Activated naive CD8-positive, alpha-beta T cell treated with anti-CD3 and anti-CD28 coated beads for 36 hours (primary cell): ENCODE data around the gene CCNT1. TPM values are rescaled to one million over a fixed set of nuclear protein-coding genes. Genes with fewer than 3 reads are reported as not detected.
"Not testable (repeated sequence)": the region's sequence is repeated elsewhere in the genome, so short reads cannot be mapped to it uniquely, and the experiment has no call there.

Experiments used
- DNase-seq: peaks from one replicate; pipeline ENCODE4 v3.0.0; 2021
- H3K27ac Mint-ChIP-seq: one replicate; pipeline ENCODE4 v1.8.0; 2022; ENCODE audit warnings: mild to moderate bottlenecking, moderate library complexity, mixed read lengths
- H3K27me3 Mint-ChIP-seq: one replicate; pipeline ENCODE4 v1.8.0; 2022; ENCODE audit warnings: mild to moderate bottlenecking, mixed read lengths
- H3K36me3 Mint-ChIP-seq: one replicate; pipeline ENCODE4 v1.8.0; 2021; ENCODE audit warnings: mild to moderate bottlenecking, mixed read lengths
- H3K4me1 Mint-ChIP-seq: one replicate; pipeline ENCODE4 v1.8.0; 2021; ENCODE audit warnings: mixed read lengths
- H3K4me3 Mint-ChIP-seq: one replicate; pipeline ENCODE4 v1.8.0; 2022; ENCODE audit warnings: mild to moderate bottlenecking, moderate library complexity, mixed read lengths
- H3K9me3 Mint-ChIP-seq: one replicate; pipeline ENCODE4 v1.8.0; 2022; ENCODE audit warnings: mixed read lengths
- total RNA-seq, 2 experiments: library from RNA; stranded (reverse); gene quantifications; one replicate each; pipeline ENCODE4 v1.2.3, GENCODE V29; 2021

CCNT1 gene
- total RNA-seq, 2 experiments from 2014 or later, result 62.0 to 65.5 TPM

GRCh38 chr12:48682533-48682905, 34.0 kb downstream of the CCNT1 start:
- H3K27me3 Mint-ChIP-seq, DNase-seq, H3K9me3 Mint-ChIP-seq: not testable (repeated sequence)
- H3K4me1 Mint-ChIP-seq, result peaks cover 32% of the 10 kb centered on the region
- H3K36me3 Mint-ChIP-seq, result peaks cover 37% of the 10 kb centered on the region
- H3K27ac Mint-ChIP-seq, result peak overlapping the region; percentile 95
- H3K4me3 Mint-ChIP-seq, result peak overlapping the region; percentile 98

GRCh38 chr12:48681710-48682532, 34.6 kb downstream of the CCNT1 start, which contains the start of gene KANSL2:
KANSL2 (minus strand) TSS chr12:48682238; CDS start chr12:48681632, 606 bp downstream.
- H3K36me3 Mint-ChIP-seq, result peaks cover 42% of the 10 kb centered on the region
- no peaks in the 10 kb centered on the region for H3K27me3 Mint-ChIP-seq
- H3K4me1 Mint-ChIP-seq, result peaks cover 34% of the 10 kb centered on the region
- H3K27ac Mint-ChIP-seq, result peak within 1 kb of the TSS; percentile 95
- peak; percentile 98 for DNase-seq
- H3K9me3 Mint-ChIP-seq, result no peaks in the 10 kb centered on the region
- H3K4me3 Mint-ChIP-seq, result peak within 1 kb of the TSS; percentile 98

- H3K9me3 Mint-ChIP-seq, result no peaks in the 10 kb centered on the region
- peaks cover 36% of the 10 kb centered on the region for H3K4me1 Mint-ChIP-seq
- H3K36me3 Mint-ChIP-seq, result peaks cover 44% of the 10 kb centered on the region
- DNase-seq, result no peak
- H3K27me3 Mint-ChIP-seq, result no peaks in the 10 kb centered on the region
- peak overlapping the region; percentile 95 for H3K27ac Mint-ChIP-seq
- H3K4me3 Mint-ChIP-seq, result peak overlapping the region; percentile 98
Observed at GRCh38 chr12:48681399-48681709, 35.2 kb downstream of the CCNT1 start.

GRCh38 chr12:48680861-48681260, 35.6 kb downstream of the CCNT1 start:
- no peak for DNase-seq
- peaks cover 36% of the 10 kb centered on the region for H3K4me1 Mint-ChIP-seq
- H3K9me3 Mint-ChIP-seq, result no peaks in the 10 kb centered on the region
- peak overlapping the region; percentile 98 for H3K4me3 Mint-ChIP-seq
- H3K27me3 Mint-ChIP-seq, result no peaks in the 10 kb centered on the region
- H3K27ac Mint-ChIP-seq, result peak overlapping the region; percentile 95
- H3K36me3 Mint-ChIP-seq, result peaks cover 48% of the 10 kb centered on the region

GRCh38 chr12:48678551-48679185, 37.8 kb downstream of the CCNT1 start:
- DNase-seq, result no peak
- Mint-ChIP-seq H3K36me3 (peaks cover 48% of the 10 kb centered on the region), H3K9me3 (no peaks in the 10 kb centered on the region), H3K27ac (peak overlapping the region; percentile 14), H3K27me3 (no peaks in the 10 kb centered on the region), H3K4me1 (peaks cover 36% of the 10 kb centered on the region), H3K4me3 (peak overlapping the region; percentile 74)

GRCh38 chr12:48671231-48671856, 45.2 kb downstream of the CCNT1 start:
- Mint-ChIP-seq H3K4me1 (no peaks in the 10 kb centered on the region), H3K27ac (no peak overlapping the region), H3K9me3 (no peaks in the 10 kb centered on the region), H3K36me3 (peaks cover 22% of the 10 kb centered on the region), H3K27me3 (no peaks in the 10 kb centered on the region), H3K4me3 (no peak overlapping the region)
- no peak for DNase-seq

- Mint-ChIP-seq H3K36me3 (peaks cover 23% of the 10 kb centered on the region), H3K4me1 (no peaks in the 10 kb centered on the region), H3K9me3 (no peaks in the 10 kb centered on the region), H3K4me3 (no peak overlapping the region), H3K27ac (no peak overlapping the region), H3K27me3 (no peaks in the 10 kb centered on the region)
- DNase-seq, result no peak
Observed at GRCh38 chr12:48668996-48669395, 47.5 kb downstream of the CCNT1 start.

- Mint-ChIP-seq H3K4me1 (peaks cover 1% of the 10 kb centered on the region), H3K36me3 (peaks cover 12% of the 10 kb centered on the region), H3K27ac (no peak overlapping the region)
Observed at GRCh38 chr12:48659863-48660262, 56.6 kb downstream of the CCNT1 start.

GRCh38 chr12:48651681-48652080, 64.8 kb downstream of the CCNT1 start:
- no peaks in the 10 kb centered on the region for H3K27me3 Mint-ChIP-seq
- no peaks in the 10 kb centered on the region for H3K9me3 Mint-ChIP-seq
- H3K4me3 Mint-ChIP-seq, result no peak overlapping the region
- H3K4me1 Mint-ChIP-seq, result peaks cover 1% of the 10 kb centered on the region
- peaks cover 21% of the 10 kb centered on the region for H3K36me3 Mint-ChIP-seq
- H3K27ac Mint-ChIP-seq, result peak overlapping the region; percentile 29
- no peak for DNase-seq

More at GRCh38 chr12:48659863-48660262, 56.6 kb downstream of the CCNT1 start:
- Mint-ChIP-seq H3K9me3 (no peaks in the 10 kb centered on the region), H3K4me3 (no peak overlapping the region), H3K27me3 (no peaks in the 10 kb centered on the region)
- DNase-seq, result no peak

GRCh38 chr12:48645354-48645753, 71.2 kb downstream of the CCNT1 start:
- H3K4me3 Mint-ChIP-seq, H3K27ac Mint-ChIP-seq, H3K27me3 Mint-ChIP-seq, H3K9me3 Mint-ChIP-seq, H3K4me1 Mint-ChIP-seq: not testable (repeated sequence)
- peak; percentile 10 for DNase-seq
- peaks cover 54% of the 10 kb centered on the region for H3K36me3 Mint-ChIP-seq

- no peaks in the 10 kb centered on the region for H3K27me3 Mint-ChIP-seq
- peaks cover 8% of the 10 kb centered on the region for H3K4me1 Mint-ChIP-seq
- H3K9me3 Mint-ChIP-seq, result peaks cover 7% of the 10 kb centered on the region
- H3K36me3 Mint-ChIP-seq, result peaks cover 53% of the 10 kb centered on the region
- no peak for DNase-seq
- H3K4me3 Mint-ChIP-seq, result no peak overlapping the region
- no peak overlapping the region for H3K27ac Mint-ChIP-seq
Observed at GRCh38 chr12:48643011-48643410, 73.5 kb downstream of the CCNT1 start.

GRCh38 chr12:48641752-48642555, 74.6 kb downstream of the CCNT1 start:
- H3K4me3 Mint-ChIP-seq, H3K27me3 Mint-ChIP-seq, H3K9me3 Mint-ChIP-seq, DNase-seq, H3K4me1 Mint-ChIP-seq, H3K27ac Mint-ChIP-seq: not testable (repeated sequence)
- peaks cover 51% of the 10 kb centered on the region for H3K36me3 Mint-ChIP-seq

GRCh38 chr12:48640854-48641253, 75.7 kb downstream of the CCNT1 start:
- peaks cover 44% of the 10 kb centered on the region for H3K36me3 Mint-ChIP-seq
- peaks cover 7% of the 10 kb centered on the region for H3K4me1 Mint-ChIP-seq
- no peaks in the 10 kb centered on the region for H3K27me3 Mint-ChIP-seq
- peaks cover 7% of the 10 kb centered on the region for H3K9me3 Mint-ChIP-seq
- DNase-seq, result no peak
- no peak overlapping the region for H3K27ac Mint-ChIP-seq
- H3K4me3 Mint-ChIP-seq, result no peak overlapping the region

- H3K36me3 Mint-ChIP-seq, result peaks cover 43% of the 10 kb centered on the region
- peaks cover 7% of the 10 kb centered on the region for H3K4me1 Mint-ChIP-seq
- no peaks in the 10 kb centered on the region for H3K27me3 Mint-ChIP-seq
- DNase-seq, result no peak
- no peak overlapping the region for H3K27ac Mint-ChIP-seq
- H3K4me3 Mint-ChIP-seq, result no peak overlapping the region
- H3K9me3 Mint-ChIP-seq, result peaks cover 7% of the 10 kb centered on the region
Observed at GRCh38 chr12:48640428-48640827, 76.1 kb downstream of the CCNT1 start.
